H1 (cell line): ENCODE results near the gene STAT5A. TPM values are rescaled to one million over a fixed set of nuclear protein-coding genes. Genes with fewer than 3 reads are reported as not detected.

Experiments used
- CTCF ChIA-PET: fragments of 300-600 bp; sonication (Branson Sonifier 250); formaldehyde crosslinking; loops from one replicate; lab custom pipeline; 2021; ENCODE audit not compliant: partially characterized antibody; lab: Charles Lee
- POLR2A ChIA-PET: fragments of 300-600 bp; sonication (Branson Sonifier 250); formaldehyde crosslinking; loops from one replicate; lab custom pipeline; 2021; ENCODE audit warnings: inconsistent platforms; ENCODE audit not compliant: partially characterized antibody; lab: Charles Lee
- DNase-seq, 2 experiments: peaks; one replicate each; pipeline versions ENCODE4 v3.0.0 to v3.0.0-alpha.2; 2010 to 2022; ENCODE audit warnings: low spot score in 2 of 2, low read depth in 1 of 2, mixed read lengths in 1 of 2
- FAIRE-seq: peaks from 2 replicates; lab custom pipeline; 2011; peaks lifted over from hg19 to GRCh38; lab: Jason Lieb, UNC
- H2AFZ ChIP-seq: 2 replicates; pipeline ENCODE4 v1.8.1; 2012; ENCODE audit warnings: low read length, inconsistent platforms
- H2AK5ac ChIP-seq: 2 replicates; pipeline ENCODE4 v1.6.1; 2013; ENCODE audit warnings: low read depth, low read length
- H2BK120ac ChIP-seq: replicated peaks from 2 replicates; pipeline ENCODE3; 2013; ENCODE audit warnings: low read depth, low read length, inconsistent platforms
- H2BK12ac ChIP-seq: 2 replicates; pipeline ENCODE4 v1.6.1; 2013; ENCODE audit warnings: low read depth, low read length
- H2BK15ac ChIP-seq: 2 replicates; pipeline ENCODE4 v1.6.1; 2013; ENCODE audit warnings: low read length
- H2BK20ac ChIP-seq: 2 replicates; pipeline ENCODE4 v1.6.1; 2013; ENCODE audit warnings: low read length
- H2BK5ac ChIP-seq: 2 replicates; pipeline ENCODE4 v1.6.1; 2013; ENCODE audit warnings: low read depth, low read length
- H3K14ac ChIP-seq: 2 replicates; pipeline ENCODE4 v1.6.1; 2013; ENCODE audit warnings: inconsistent platforms; ENCODE audit not compliant: insufficient read length
- H3K18ac ChIP-seq: 2 replicates; pipeline ENCODE4 v1.6.1; 2013; ENCODE audit warnings: low read length; ENCODE audit errors: extremely low read depth
- H3K23ac ChIP-seq: 2 replicates; pipeline ENCODE4 v1.6.1; 2013; ENCODE audit warnings: inconsistent platforms; ENCODE audit not compliant: insufficient read length
- H3K23me2 ChIP-seq: 2 replicates; pipeline ENCODE4 v1.6.1; 2013; ENCODE audit warnings: low read depth, low read length
- H3K27ac ChIP-seq: 2 replicates; pipeline ENCODE4 v1.6.1; 2011; ENCODE audit warnings: low read depth, low read length, inconsistent platforms
- H3K27me3 ChIP-seq, 4 experiments: replicated peaks in 1 of 4; 1 replicate in 1 of 4; 2 replicates in 3 of 4; pipeline versions ENCODE4 v1.6.1 to v1.8.1; 2011 to 2013; ENCODE audit warnings: low read length in 3 of 4, mild to moderate bottlenecking in 3 of 4, inconsistent platforms in 2 of 4, mixed read lengths in 2 of 4, moderate library complexity in 1 of 4; ENCODE audit not compliant: control insufficient read depth in 3 of 4, insufficient read depth in 3 of 4; ENCODE audit errors: extremely low read depth in 1 of 4
- H3K36me3 ChIP-seq, 4 experiments: 2 replicates each; pipeline versions ENCODE4 v1.6.1 to v1.8.1; 2011 to 2013; ENCODE audit warnings: mild to moderate bottlenecking in 4 of 4, low read length in 3 of 4, moderate library complexity in 2 of 4, control low read depth in 1 of 4, inconsistent platforms in 1 of 4; ENCODE audit not compliant: insufficient read depth in 4 of 4, control insufficient read depth in 2 of 4
- H3K4ac ChIP-seq: replicated peaks from 2 replicates; pipeline ENCODE3; 2013; ENCODE audit warnings: low read length, low read depth, mixed read lengths, inconsistent platforms; ENCODE audit not compliant: insufficient read length
- H3K4me1 ChIP-seq, 4 experiments: replicated peaks in 1 of 4; 1 replicate in 1 of 4; 2 replicates in 3 of 4; pipeline versions ENCODE4 v1.6.1 to v1.8.1; 2011 to 2013; ENCODE audit warnings: low read length in 3 of 4, inconsistent platforms in 2 of 4, mixed read lengths in 1 of 4; ENCODE audit not compliant: insufficient read depth in 4 of 4, control insufficient read depth in 3 of 4
- H3K4me2 ChIP-seq, 2 experiments: 2 replicates each; pipeline versions ENCODE4 v1.6.1 to v1.8.1; 2011 to 2013; ENCODE audit warnings: low read depth in 2 of 2, low read length in 2 of 2, control low read depth in 1 of 2, inconsistent platforms in 1 of 2, mild to moderate bottlenecking in 1 of 2; ENCODE audit not compliant: insufficient read depth in 1 of 2
- H3K4me3 ChIP-seq, 4 experiments: fragments of 200-600, 300-600 bp in 1 of 4; sonication (generic), shearing (Covaris generic), sonication (Bioruptor Twin) in 1 of 4; 2 replicates each; pipeline versions ENCODE4 v1.5.1 to v1.8.1; 2011 to 2016; ENCODE audit warnings: low read length in 4 of 4, low read depth in 3 of 4, control low read depth in 2 of 4, inconsistent platforms in 2 of 4, mild to moderate bottlenecking in 2 of 4, mixed read lengths in 1 of 4, moderate library complexity in 1 of 4; ENCODE audit not compliant: insufficient read depth in 2 of 4; ENCODE audit errors: extremely low read depth in 1 of 4
- H3K56ac ChIP-seq: replicated peaks from 2 replicates; pipeline ENCODE3; 2013; ENCODE audit warnings: low read depth, mild to moderate bottlenecking, mixed read lengths, low read length, inconsistent platforms; ENCODE audit not compliant: insufficient read length
- H3K79me1 ChIP-seq: 2 replicates; pipeline ENCODE4 v1.6.1; 2013; ENCODE audit warnings: low read depth, low read length, control low read depth
- H3K79me2 ChIP-seq, 2 experiments: 2 replicates each; pipeline versions ENCODE4 v1.6.1 to v1.8.1; 2012 to 2013; ENCODE audit warnings: low read length in 2 of 2, mild to moderate bottlenecking in 2 of 2, inconsistent platforms in 1 of 2; ENCODE audit not compliant: insufficient read depth in 2 of 2, control insufficient read depth in 1 of 2
- H3K9ac ChIP-seq, 4 experiments: replicated peaks in 1 of 4; 1 replicate in 1 of 4; 2 replicates in 3 of 4; pipeline versions ENCODE4 v1.6.1 to v1.8.1; 2011 to 2013; ENCODE audit warnings: low read depth in 3 of 4, low read length in 3 of 4, control low read depth in 2 of 4, mild to moderate bottlenecking in 2 of 4, moderate library complexity in 2 of 4, inconsistent platforms in 1 of 4; ENCODE audit errors: extremely low read depth in 1 of 4
- H3K9me3 ChIP-seq, 2 experiments: 2 replicates each; pipeline versions ENCODE4 v1.6.1 to v1.8.1; 2012 to 2013; ENCODE audit warnings: mild to moderate bottlenecking in 2 of 2, moderate library complexity in 2 of 2, control low read depth in 1 of 2, inconsistent platforms in 1 of 2, low read depth in 1 of 2, low read length in 1 of 2, mixed read lengths in 1 of 2; ENCODE audit not compliant: insufficient read depth in 2 of 2
- H4K20me1 ChIP-seq, 2 experiments: replicated peaks in 1 of 2; 2 replicates each; pipeline versions ENCODE3 to v1.8.1; 2011 to 2013; ENCODE audit warnings: inconsistent platforms in 2 of 2, low read length in 2 of 2, mild to moderate bottlenecking in 1 of 2; ENCODE audit not compliant: insufficient read depth in 2 of 2, control insufficient read depth in 1 of 2
- H4K5ac ChIP-seq: 2 replicates; pipeline ENCODE4 v1.6.1; 2013; ENCODE audit warnings: low read length, low read depth, mixed read lengths, inconsistent platforms; ENCODE audit not compliant: insufficient read length
- H4K8ac ChIP-seq: 2 replicates; pipeline ENCODE4 v1.8.0; 2013; ENCODE audit warnings: mild to moderate bottlenecking, moderate library complexity, low read length, inconsistent platforms; ENCODE audit not compliant: insufficient read depth; ENCODE audit errors: extremely low read depth
- H4K91ac ChIP-seq: replicated peaks from 2 replicates; pipeline ENCODE3; 2013; ENCODE audit warnings: low read length, mixed read lengths, inconsistent platforms; ENCODE audit not compliant: insufficient read length
- ASH2L ChIP-seq: fragments of 200-600, 300-600 bp; sonication (generic); IDR thresholded peaks from one replicate; pipeline ENCODE4 v1.7.1; 2017; ENCODE audit warnings: low read length
- ATF2 ChIP-seq: IDR thresholded peaks from 2 replicates; pipeline ENCODE4 v1.6.1; 2012; ENCODE audit warnings: low read length, inconsistent platforms
- CBX5 ChIP-seq: fragments of 300-800, 300-1000 bp; sonication (generic); IDR thresholded peaks from 2 replicates; pipeline ENCODE4 v1.7.1; 2016; ENCODE audit warnings: antibody characterized with exemption, low read length, low read depth
- CHD2 ChIP-seq: IDR thresholded peaks from 2 replicates; pipeline ENCODE4 v1.6.1; 2012; ENCODE audit warnings: low read length, improper control_type of control experiment
- CREB1 ChIP-seq: IDR thresholded peaks from 2 replicates; pipeline ENCODE4 v1.6.1; 2012; ENCODE audit warnings: inconsistent platforms
- GABPA ChIP-seq: IDR thresholded peaks from 2 replicates; pipeline ENCODE4 v1.6.1; 2011; ENCODE audit warnings: mild to moderate bottlenecking, low read length, moderate library complexity, borderline replicate concordance; ENCODE audit not compliant: insufficient read depth
- HDAC6 ChIP-seq: IDR thresholded peaks from one replicate; pipeline ENCODE4 v1.7.1; 2012; ENCODE audit warnings: low read depth, mild to moderate bottlenecking, inconsistent platforms, low read length, moderate library complexity
- POLR2AphosphoS5 ChIP-seq: IDR thresholded peaks from 2 replicates; pipeline ENCODE4 v1.6.1; 2011; ENCODE audit warnings: low read depth, low read length
- TCF12 ChIP-seq: IDR thresholded peaks from 2 replicates; pipeline ENCODE4 v1.6.1; 2011; ENCODE audit warnings: low read depth, mild to moderate bottlenecking, low read length
- WGBS, 2 experiments: shearing (Covaris generic) in 1 of 2; methylation state at CpG; one replicate each; pipeline versions ENCODE4 v1.1.6 to v1.1.7; 2013 to 2015; ENCODE audit warnings: low lambda C conversion rate in 2 of 2, mixed read lengths in 2 of 2, inconsistent platforms in 1 of 2, low coverage in 1 of 2, missing lambda C conversion rate in 1 of 2; ENCODE audit not compliant: insufficient replicate concordance in 2 of 2, insufficient coverage in 1 of 2, insufficient read length in 1 of 2; ENCODE audit errors: extremely low coverage in 1 of 2, missing lambda C conversion rate in 1 of 2; 5-methylcytosine and 5-hydroxymethylcytosine counted together
- polyA plus RNA-seq, 7 experiments: library from polyadenylated mRNA; depleted of rRNA in 3 of 7; stranded (reverse) in 5 of 7; unstranded in 2 of 7; fragments of >200 nt in 5 of 7; fragments of 200-250 nt in 2 of 7; gene quantifications; 1 replicate in 5 of 7; 2 replicates in 1 of 7; 4 replicates in 1 of 7; pipeline versions ENCODE4 v1.2.1 to v1.2.3, GENCODE V29; 2011 to 2013; ENCODE audit warnings: missing spikeins in 2 of 7, mixed read lengths in 2 of 7
- total RNA-seq: library from RNA; stranded (reverse); fragmentation: NEBNext Ultra II Directional; extraction: Animal tissue kit (Norgen Biotek cat#: 25700); gene quantifications from 2 replicates; pipeline ENCODE4 v1.2.1, GENCODE V29; 2021

The STAT5A gene
- total and polyA plus RNA-seq, 2 of the 8 experiments (the other 6 are each of a cell fraction or from before 2014, with no cell fraction given), result 4.2 to 5.4 TPM

GRCh38 chr17:42329025-42329976 is 41.0 kb downstream of the STAT5A start:
- no peak overlapping the region for H2AK5ac ChIP-seq
- WGBS, 2 experiments, result 5% methylated on average over 11 of the region's 11 CpGs; no CpG with 5 or more reads in 1 of the 2 experiments
- TF ChIP-seq ATF2, result no peak
- TF ChIP-seq CBX5, result no peak
- peak; percentile 70; the same call in 1 of the 2 replicates for TF ChIP-seq POLR2AphosphoS5
- peak; percentile 42 for TF ChIP-seq ASH2L
- no peak for TF ChIP-seq HDAC6
- no peak for TF ChIP-seq GABPA
- TF ChIP-seq TCF12, result peak; percentile 87
- no peak for TF ChIP-seq CREB1
- TF ChIP-seq CHD2, result no peak

More at GRCh38 chr17:42329025-42329976, 41.0 kb downstream of the STAT5A start:
- Histone ChIP-seq H3K23ac (no peak overlapping the region), H4K20me1 (no peaks in the 10 kb centered on the region), H2BK15ac (no peak overlapping the region), H3K79me1 (no peaks in the 10 kb centered on the region), H2BK20ac (no peak overlapping the region), H4K5ac (peak overlapping the region; percentile 80), H3K56ac (no peak overlapping the region), H3K27me3 (no peaks in the 10 kb centered on the region), H3K79me2 (no peaks in the 10 kb centered on the region), H2BK12ac (peak overlapping the region; percentile 93), H3K23me2 (no peaks in the 10 kb centered on the region), H2BK120ac (peak overlapping the region; percentile 85), H3K4me3 (peak overlapping the region in 2 of 4 experiments; percentile 17 to 39; a peak in 4 of 8 replicates), H2BK5ac (peak overlapping the region; percentile 68; the same call in 1 of the 2 replicates), H3K27ac (peak overlapping the region; percentile 86), H3K4me2 (peak overlapping the region; percentile 53 to 57), H4K8ac (no peak overlapping the region), H3K36me3 (peaks cover 14 to 42% (median 36%) of the 10 kb centered on the region in 4 experiments; a peak in 7 of 8 replicates), H3K9me3 (no peaks in the 10 kb centered on the region), H3K4ac (no peak overlapping the region), H3K18ac (peak overlapping the region; percentile 80; the same call in 1 of the 2 replicates), H4K91ac (peak overlapping the region; percentile 67), H3K9ac (peak overlapping the region in 2 of 4 experiments; percentile 54; a peak in 4 of 7 replicates), H3K4me1 (peaks cover 0 to 20% (median 9%) of the 10 kb centered on the region in 4 experiments; a peak in 5 of 7 replicates), H2AFZ (no peak overlapping the region), H3K14ac (no peak overlapping the region)
- ChIA-PET POLR2A (interaction anchor here (0.8 to 2.6 kb wide), 25 partner anchors 8 to 640 kb away, joined by 3 to 23 read pairs (median 5); partner anchors contain the start of genes CAVIN1, NAGLU and STAT3), CTCF (interaction anchor here (0.6 to 24.6 kb wide), 9 partner anchors 11 to 455 kb away, joined by 3 to 542 read pairs (median 4); partner anchors contain the start of gene CAVIN1)
- FAIRE-seq, result peak; percentile 97
- peak; percentile 74 to 89 for DNase-seq
